Stimulated activated CD4-positive, alpha-beta T cell treated with anti-CD3 and anti-CD28 coated beads, Interleukin-15, amount 100 ng/mL, for 1 hour (primary cell): ENCODE data around the gene TUBGCP6.
A peak's percentile ranks its signal among the peaks of the same experiment; 100 is the strongest.
"Not testable (repeated sequence)": the region's sequence is repeated elsewhere in the genome, so short reads cannot be mapped to it uniquely, and the experiment has no call there.

Experiments used
- DNase-seq, 2 donors: peaks; one replicate each; pipeline ENCODE4 v3.0.0-alpha.2; 2020; ENCODE audit warnings: low read depth in 1 of 2, low spot score in 1 of 2

TUBGCP6 gene

DNA sequence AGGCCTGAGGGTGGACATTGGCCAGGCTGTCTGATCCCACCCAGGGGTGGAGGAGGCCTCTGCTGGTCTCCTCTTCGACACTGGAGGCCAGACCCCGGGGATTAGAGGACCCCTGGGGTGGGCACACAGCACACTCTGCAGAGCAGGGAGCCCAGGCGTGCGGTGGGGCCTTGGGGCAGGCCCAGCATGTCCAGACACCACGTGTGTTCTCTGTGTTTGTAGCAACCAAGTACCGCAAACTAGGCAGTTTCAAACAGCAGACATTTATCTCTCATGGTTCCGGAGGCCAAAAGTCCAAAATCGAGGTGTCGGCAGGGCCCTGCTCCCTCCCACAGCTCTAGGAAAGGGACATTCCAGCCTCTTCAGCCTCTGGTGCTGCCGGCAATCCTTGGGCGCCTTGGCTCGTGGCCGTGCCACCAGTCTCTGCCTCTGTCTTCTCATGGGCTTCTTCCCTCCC, 72.8 kb downstream of the TUBGCP6 start:
- no peak for DNase-seq

DNA sequence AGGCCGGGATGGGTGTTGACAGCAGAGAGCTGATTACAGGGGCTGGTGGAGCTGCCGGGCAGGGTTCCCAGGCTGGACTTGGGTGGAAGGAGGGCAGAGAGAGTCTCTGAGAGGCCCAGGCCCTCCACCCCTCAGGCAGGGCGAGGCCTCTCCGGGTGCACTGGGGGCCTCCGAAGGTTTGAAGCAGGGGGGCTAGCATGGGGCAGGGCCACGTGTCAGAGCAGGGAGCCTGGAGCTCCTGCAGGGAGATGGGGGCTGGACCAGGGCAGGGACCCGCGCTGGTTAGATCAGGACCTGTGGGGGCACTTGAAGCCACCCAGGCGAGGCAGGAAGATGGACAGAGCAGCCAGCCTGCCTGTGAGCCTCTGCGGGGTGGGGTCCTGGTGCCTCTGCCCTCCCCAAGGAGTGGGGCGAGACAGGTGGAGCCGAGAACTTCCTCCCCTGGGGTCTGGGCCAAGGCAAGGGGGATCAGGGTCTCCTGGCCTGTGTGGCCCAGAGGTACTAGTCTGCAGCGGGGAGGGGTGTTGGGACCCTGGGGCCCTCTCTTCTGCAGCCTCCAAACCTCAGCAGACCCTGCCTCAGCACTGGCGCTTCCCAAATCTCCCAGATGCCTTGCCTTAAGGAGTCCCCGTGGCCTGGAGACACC, 73.4 kb downstream of the TUBGCP6 start:
- no peak for DNase-seq

DNA sequence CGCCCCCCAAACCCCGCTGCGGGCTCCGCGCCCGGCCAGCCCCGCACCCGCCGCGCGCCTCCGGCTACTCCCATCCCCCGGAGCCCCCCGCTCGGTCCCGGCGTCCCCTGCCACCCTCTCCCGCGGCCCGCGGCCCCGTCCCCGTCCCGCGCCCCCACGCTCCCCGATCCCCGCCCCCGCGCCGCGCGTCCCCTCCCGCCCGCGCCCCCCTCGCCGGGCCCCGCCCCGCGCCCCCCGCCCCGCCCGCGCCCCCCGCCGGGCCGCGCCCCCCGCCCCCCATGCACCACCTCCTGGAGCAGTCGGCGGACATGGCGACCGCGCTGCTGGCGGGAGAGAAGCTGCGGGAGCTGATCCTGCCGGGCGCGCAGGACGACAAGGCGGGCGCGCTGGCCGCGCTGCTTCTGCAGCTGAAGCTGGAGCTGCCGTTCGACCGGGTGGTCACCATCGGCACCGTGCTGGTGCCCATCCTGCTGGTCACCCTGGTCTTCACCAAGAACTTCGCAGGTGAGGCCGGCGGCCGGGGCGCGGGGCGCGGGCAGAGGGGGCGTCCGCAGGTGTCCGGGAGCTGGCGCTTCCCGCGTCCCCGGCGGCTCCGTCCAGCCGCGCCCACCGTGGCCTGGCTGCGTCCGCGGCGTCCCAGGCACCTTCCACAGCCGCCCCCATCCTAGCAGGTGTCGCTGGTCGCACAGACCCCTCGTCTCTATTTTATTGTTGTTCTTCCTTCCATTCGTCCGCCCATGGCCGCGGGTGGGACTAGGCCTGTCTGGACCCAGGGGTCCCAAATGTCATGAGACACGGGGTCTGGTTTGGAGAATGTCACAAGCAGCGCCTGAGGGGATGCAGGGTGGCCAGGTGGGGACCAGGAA, 74.1 kb downstream of the TUBGCP6 start, which contains the start of gene PANX2:
Gene PANX2 (plus strand): TSS at position 279 of the 866 bp plus-strand sequence. CDS start 0 bp downstream, at position 279.
- no peak for DNase-seq

DNA sequence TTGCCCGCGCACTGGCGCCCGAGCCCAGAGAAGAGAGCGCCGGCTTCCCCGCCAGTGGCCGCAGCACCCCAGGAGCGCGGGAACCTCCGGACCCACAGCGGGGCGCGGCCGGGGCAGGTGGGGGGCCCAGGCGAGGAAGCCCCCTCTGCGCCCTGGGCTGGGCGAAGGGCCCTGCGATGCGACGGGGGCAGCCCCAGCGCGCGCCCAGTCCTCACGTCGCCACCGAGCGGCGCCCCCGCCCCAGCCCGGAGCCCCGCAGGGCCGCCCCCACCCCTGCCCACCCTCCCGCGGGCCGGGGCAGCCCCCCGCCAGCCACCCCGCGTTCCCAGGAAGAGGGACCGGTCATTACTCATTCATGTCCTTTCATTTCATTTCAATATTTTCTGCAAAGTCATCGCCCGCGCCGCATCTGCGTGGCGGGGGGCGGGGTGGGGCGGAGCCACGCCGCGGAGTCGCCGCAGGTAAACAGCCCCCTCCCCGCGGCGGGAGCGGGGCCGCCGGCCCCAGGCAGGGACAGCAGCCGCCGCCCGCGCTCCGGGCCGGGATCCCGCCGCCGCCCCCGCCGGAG, 75.0 kb downstream of the TUBGCP6 start:
- DNase-seq: peak in 1 of 2 donors; percentile 62

DNA sequence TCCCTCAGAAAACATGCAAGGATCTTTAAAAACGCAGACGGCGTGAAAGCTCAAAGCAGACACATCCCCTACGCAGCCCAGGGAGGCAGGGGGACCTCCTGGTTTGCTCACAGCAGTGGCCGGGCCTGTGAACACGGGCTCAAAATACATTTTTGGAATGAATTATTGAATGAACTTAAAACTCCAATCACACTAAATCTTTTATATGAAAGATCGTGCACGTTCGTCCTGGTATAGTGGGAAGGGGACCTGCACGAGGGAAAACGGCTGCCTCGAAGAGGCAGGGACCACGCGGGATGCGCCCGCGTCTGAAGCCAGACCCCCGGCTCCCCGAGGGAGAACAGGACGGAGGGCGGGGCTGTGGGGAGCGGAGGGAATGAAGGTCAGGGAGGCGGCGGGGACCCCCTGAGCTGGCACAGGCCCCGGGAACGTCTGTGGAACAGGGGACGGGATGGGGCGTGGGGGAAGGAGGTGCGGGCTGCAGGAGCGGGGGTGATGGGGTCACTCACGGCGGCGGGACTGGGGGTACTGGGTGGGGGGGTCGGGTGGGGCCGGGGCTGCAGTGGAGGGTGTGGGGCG, 75.6 kb downstream of the TUBGCP6 start:
- no peak for DNase-seq

DNA sequence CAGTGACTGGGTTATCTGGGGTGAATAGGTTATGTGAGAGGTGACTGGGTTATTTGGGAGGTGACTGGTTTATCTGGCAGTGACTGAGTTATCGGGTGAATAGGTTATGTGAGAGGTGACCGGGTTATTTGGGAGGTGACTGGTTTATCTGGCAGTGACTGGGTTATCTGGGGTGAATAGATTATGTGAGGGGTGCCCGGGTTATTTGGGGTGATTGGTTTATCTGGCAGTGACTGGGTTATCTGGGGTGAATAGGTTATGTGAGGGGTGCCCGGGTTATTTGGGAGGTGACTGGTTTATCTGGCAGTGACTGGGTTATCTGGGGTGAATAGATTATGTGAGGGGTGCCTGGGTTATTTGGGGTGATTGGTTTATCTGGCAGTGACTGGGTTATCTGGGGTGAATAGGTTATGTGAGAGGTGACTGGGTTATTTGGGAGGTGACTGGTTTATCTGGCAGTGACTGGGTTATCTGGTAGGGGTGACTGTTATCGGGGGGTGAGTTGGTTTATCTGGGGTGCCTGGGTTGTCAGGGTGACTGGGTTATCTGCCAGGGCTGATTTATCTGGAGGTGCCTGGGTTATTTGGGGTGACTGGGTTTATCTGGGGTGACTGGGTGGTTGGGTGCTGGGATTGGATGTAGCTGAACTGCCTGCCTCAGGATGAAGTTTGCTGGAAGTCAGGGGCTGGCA, 76.2 kb downstream of the TUBGCP6 start:
- not testable (repeated sequence) for DNase-seq

DNA sequence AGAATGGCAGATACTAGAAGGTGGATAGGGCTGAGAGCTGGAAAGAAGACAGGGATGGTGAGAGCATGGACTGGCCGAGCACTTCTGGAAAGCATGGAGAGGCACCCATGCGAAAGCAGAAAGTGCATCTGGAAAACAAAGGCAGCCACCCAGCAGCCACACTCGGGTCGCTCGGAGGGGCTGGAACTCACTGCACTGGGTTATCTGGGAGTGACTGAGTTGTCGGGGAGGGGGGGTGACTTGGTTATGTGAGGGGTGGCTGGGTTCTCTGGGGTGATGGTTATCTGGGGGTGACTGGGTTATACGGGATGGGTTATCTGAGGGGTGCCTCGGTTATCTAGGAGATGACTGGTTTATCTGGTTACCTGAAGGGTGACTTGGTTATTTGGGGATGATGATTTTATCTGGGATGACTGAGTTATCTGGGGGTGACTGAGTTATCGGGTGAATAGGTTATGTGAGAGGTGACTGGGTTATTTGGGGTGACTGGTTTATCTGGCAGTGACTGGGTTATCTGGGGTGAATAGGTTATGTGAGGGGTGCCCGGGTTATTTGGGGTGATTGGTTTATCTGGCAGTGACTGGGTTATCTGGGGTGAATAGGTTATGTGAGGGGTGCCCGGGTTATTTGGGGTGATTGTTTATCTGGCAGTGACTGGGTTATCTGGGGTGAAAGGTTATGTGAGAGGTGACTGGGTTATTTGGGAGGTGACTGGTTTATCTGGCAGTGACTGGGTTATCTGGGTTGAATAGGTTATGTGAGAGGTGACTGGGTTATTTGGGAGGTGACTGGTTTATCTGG, 76.9 kb downstream of the TUBGCP6 start:
- DNase-seq: no peak
